Measurements from ENCODE around the gene SAP30BP.

Gene SAP30BP

DNA sequence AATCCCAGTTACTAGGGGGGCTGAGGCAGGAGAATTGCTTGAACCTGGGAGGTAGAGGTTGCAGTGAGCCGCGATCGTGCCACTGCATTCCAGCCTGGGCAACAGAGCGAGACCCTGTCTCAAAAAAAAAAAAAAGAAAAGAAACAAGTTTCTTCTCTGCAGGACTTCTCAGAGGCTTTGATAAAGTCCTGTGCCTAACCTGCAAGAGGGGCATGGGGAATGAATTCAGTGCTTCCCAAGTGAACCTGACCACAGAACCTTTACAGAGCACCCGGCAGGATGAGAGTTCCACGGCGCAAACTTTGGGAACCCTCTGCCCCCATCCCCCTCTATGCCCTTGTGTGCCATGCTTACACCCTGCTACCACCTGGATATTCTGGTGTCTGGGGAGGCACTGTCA lies 72.0 kb downstream of the SAP30BP start:
- no peak for DNase-seq (ENCODE audit: low read depth)

DNA sequence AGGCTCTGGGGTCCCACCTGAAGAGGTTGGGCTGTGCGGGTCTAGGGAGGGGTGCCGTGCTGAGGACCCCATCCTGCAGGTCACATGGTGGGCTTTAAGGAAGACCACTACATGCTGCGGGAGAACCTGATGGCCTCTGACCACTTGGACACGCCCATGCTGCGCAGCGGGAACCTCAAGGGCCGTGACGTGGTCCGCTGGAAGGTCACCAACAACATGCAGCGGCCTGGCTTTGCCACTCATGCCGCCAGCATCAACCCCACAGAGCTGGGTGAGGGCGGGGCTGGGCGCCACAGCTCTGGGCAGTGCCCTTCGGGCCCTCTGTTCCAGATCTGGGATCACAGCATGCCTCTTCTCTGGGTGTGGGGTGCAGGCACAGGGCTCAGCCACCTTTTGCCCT lies 72.7 kb downstream of the SAP30BP start:
- no peak for DNase-seq (ENCODE audit: low read depth)

- no peak for DNase-seq (ENCODE audit: low read depth)
These were observed 73.1 kb downstream of the SAP30BP start for GRCh38 chr17:75740215-75740614.

DNA sequence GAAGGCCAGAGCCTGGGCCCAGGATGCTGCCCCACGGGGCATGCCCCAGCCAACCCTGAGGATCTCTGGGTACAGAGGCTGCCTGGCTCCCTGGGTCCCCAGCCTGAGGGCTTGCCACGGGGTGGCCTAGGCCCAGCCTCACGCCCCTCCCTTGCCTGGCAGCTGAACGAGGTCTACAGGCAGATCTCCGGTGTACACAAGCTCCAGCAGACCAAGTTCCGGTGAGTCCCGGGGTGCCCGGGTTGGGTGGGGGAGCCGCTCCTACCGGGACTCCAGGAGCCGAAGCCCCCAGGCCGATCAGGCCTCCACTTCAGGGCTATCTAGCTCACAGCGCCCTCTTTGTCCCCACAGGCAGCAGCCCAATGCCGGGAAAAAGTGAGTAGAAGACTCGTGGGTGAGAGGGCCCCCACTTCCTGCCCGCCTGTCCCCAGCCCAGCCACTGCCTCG lies 73.5 kb downstream of the SAP30BP start:
- no peak for DNase-seq (ENCODE audit: low read depth)

DNA sequence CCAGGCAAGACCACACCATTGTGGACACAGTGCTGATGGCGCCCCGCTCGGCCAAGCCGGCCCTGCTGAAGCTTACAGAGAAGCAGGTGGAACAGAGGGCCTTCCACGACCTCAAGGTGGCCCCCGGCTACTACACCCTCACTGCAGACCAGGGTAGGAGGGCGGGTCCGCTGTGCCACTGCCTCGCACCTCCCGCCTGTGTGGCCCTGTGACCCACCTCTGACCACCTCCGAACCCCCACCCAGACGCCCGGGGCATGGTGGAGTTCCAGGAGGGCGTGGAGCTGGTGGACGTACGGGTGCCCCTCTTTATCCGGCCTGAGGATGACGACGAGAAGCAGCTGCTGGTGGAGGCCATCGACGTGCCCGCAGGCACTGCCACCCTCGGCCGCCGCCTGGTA lies 75.2 kb downstream of the SAP30BP start:
- DNase-seq (ENCODE audit: low read depth), result no peak

DNA sequence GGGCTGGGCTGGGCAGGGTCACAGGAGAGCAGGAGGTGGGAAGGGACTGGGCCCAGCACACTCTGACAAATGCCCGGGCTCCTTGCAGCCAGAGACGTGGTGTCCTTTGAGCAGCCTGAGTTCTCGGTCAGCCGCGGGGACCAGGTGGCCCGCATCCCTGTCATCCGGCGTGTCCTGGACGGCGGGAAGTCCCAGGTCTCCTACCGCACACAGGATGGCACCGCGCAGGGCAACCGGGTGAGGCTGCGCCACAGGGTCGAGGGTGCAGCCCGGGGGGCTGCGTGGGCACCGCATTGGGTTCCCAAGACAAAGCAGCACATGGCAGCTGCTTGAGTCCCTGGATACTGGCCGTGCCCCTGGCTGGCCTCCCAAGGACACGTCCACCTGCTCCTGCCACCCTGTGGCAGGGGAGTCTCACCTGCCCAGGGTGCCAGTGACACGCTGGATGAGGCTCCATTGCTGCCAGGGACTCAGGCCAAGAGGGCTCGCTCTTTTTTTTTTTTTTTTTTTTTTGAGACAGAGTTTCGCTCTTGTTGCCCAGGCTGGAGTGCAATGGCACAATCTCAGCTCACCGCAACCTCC lies 76.6 kb downstream of the SAP30BP start:
- no peak for DNase-seq (ENCODE audit: low read depth)

DNA sequence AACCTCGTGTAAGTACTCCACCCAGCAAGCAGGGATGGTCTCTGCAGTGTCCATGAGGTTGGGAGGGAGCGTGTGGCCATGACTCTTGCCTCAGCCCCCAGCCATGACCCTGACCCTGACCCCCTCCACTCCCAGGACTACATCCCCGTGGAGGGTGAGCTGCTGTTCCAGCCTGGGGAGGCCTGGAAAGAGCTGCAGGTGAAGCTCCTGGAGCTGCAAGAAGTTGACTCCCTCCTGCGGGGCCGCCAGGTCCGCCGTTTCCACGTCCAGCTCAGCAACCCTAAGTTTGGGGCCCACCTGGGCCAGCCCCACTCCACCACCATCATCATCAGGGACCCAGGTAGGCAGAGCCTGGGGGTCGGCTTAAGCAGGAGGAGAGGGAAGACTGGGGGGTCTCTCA lies 81.6 kb downstream of the SAP30BP start:
- DNase-seq (ENCODE audit: low read depth), result no peak

DNA sequence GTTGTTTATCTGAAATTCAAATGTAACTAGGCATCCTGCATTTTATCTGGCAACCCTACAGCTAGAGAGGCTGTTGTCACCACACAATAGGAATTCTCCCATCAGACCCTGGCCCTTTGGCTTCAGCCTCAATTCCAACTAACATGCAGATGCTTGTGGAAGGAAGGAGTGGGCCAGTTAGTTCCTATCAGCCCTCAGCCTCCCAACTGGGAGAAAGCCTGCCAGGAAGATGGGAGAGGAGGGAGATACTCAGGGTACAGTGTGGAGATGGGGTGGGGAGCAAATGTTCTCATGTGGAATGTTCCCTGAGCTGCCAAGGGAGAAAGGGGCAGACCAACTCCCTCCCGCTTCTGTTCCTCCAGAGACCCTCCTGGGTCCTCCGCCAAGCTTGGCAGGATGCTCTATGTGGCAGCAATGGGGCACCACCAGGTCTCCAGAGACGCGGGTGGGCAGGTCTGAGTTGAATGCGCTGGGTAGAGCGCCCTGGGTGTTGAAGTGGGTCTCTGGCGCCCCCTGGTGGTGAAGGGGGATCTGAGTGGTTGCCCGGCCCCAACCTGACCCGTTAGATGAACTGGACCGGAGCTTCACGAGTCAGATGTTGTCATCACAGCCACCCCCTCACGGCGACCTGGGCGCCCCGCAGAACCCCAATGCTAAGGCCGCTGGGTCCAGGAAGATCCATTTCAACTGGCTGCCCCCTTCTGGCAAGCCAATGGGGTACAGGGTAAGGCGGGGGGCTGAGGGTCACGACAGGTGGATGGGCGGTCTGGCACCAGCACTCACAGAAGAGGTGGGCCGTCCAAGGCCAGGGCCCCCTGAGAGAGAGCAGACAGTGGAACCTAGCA lies 82.6 kb downstream of the SAP30BP start:
- DNase-seq (ENCODE audit: low read depth), result peak; percentile 58

- DNase-seq (ENCODE audit: low read depth), result no peak
These were observed 83.7 kb downstream of the SAP30BP start for GRCh38 chr17:75750661-75751423.

- no peak for DNase-seq (ENCODE audit: low read depth)
These were observed 84.7 kb downstream of the SAP30BP start for GRCh38 chr17:75751676-75752404.

GRCh38 chr17:75752405-75752709 lies 85.2 kb downstream of the SAP30BP start:
- DNase-seq (ENCODE audit: low read depth), result no peak

DNA sequence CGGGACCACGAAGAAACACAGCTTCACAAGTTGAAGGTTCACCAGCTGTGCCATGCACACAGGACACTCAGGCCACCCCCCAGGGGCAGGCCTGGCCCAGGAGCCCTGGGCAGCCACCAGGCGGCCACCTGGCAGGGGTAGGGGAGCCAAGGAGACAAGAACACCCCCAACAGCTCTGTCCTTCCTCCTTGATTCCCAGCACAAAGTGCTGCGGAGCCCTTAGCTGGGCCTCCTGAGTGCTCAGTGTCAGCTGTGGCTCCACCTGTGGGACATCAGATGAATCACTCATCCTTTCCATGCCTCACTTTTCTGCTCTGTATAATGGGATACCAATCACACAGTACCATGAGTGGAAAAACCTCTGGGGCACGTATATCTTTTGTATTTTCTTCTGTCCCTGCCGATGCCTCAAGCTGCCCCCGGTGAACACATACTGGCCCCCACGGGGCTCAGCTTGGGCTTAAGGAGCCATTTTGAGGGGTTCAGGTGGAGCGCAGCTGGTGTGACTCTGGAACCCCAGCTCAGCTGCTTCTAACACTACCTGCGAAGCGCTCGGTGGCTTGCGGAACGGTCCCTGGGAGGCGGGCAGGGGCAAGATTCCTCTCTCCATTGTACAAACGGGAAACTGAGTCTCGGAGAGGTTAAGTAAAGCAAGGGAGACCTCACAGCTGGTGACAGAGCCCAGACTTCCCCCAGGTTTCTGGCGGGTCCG lies 85.8 kb downstream of the SAP30BP start:
- DNase-seq (ENCODE audit: low read depth), result no peak

DNA sequence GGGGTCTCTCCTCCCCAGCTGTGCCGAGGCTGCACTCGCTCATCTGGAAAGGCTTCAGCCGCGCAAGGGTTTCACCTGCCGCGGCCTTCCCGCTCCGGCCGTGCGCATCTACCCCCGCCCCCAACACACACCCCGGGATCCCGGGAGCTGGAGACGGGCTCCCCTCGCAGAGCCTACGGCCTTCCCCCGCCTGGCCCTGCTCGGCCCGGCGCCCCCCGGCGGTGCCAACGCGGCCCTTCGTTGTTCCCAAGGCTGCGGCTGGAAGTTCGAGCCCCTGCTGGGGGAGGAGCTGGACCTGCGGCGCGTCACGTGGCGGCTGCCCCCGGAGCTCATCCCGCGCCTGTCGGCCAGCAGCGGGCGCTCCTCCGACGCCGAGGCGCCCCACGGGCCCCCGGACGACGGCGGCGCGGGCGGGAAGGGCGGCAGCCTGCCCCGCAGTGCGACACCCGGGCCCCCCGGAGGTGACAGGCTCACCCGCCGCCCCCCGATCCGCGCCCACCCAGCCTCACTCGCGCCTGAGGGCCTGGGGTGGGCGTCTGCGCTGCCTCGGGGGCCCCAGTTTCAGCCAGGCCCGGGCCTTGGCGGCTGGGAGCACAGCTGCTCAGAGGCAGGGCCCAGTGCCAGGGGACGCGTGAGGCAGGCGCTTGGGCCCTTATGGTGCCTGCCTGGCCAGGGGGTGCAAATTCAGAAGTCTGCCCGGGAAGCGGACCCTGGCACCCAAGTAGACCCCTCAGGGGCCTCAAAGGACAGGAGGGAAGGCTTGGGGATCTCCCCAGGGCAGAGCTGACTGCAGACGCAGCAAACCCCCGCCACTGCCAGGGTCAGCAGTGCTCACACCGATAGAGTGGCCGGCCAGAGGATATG lies 86.6 kb downstream of the SAP30BP start:
- DNase-seq (ENCODE audit: low read depth), result peak; percentile 63

GRCh38 chr17:75754378-75755204 lies 87.5 kb downstream of the SAP30BP start:
- no peak for DNase-seq (ENCODE audit: low read depth)

- no peak for DNase-seq (ENCODE audit: low read depth)
These were observed 88.2 kb downstream of the SAP30BP start for GRCh38 chr17:75755205-75755901.

DNA sequence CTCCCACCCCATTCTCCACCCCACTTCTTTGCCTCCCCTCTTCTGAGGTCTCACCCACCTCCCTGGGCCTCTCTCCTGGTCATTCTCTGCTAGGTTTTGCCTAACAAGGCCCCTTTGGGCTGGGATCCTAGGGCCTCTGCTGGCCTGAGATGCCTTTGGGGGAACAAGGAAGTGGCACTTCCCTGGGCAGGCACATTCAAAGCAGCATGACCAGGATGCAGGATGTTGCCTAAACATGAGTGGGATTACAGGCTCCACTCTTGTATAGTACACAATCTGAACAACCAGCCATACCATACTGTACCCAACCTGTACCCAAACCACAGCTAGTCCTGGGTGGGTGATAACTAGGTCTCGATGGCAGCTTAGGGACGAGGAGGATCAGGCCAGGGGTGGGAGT lies 88.9 kb downstream of the SAP30BP start:
- no peak for DNase-seq (ENCODE audit: low read depth)

- DNase-seq (ENCODE audit: low read depth), result no peak
These were observed 89.4 kb downstream of the SAP30BP start for GRCh38 chr17:75756451-75757085.

GRCh38 chr17:75757086-75757681 lies 90.0 kb downstream of the SAP30BP start:
- DNase-seq (ENCODE audit: low read depth), result no peak
